Activated CD8-positive, alpha-beta memory T cell treated with anti-CD3 and anti-CD28 coated beads, Interleukin-2, amount 50 U/mL, for 1 hour (primary cell): Measurements from ENCODE around the gene GABBR1.

Experiments
- DNase-seq: peaks from one replicate; pipeline ENCODE4 v3.0.0-alpha.2; 2020; ENCODE audit errors: extremely low read depth

GABBR1 gene

GRCh38 chr6:29566856-29567255 lies 66.1 kb downstream of the GABBR1 start:
- no peak for DNase-seq

GRCh38 chr6:29564875-29565274 lies 68.1 kb downstream of the GABBR1 start:
- no peak for DNase-seq

GRCh38 chr6:29563435-29563965 lies 69.5 kb downstream of the GABBR1 start:
- DNase-seq: no peak

GRCh38 chr6:29561606-29562181 lies 71.3 kb downstream of the GABBR1 start:
- DNase-seq: no peak

- DNase-seq: no peak
These were observed 71.9 kb downstream of the GABBR1 start for GRCh38 chr6:29561091-29561490.

GRCh38 chr6:29559524-29560287 lies 73.3 kb downstream of the GABBR1 start, which contains the start of gene UBD:
Gene UBD, minus strand, starts transcription at chr6:29559732. Its CDS starts 31 bp downstream, at chr6:29559701.
- DNase-seq: no peak

- DNase-seq: no peak
These were observed 74.4 kb downstream of the GABBR1 start for GRCh38 chr6:29558439-29559079.

GRCh38 chr6:29557320-29557719 lies 75.7 kb downstream of the GABBR1 start:
- no peak for DNase-seq

GRCh38 chr6:29554764-29555163 lies 78.2 kb downstream of the GABBR1 start:
- no peak for DNase-seq

- DNase-seq: no peak
These were observed 79.5 kb downstream of the GABBR1 start for GRCh38 chr6:29553268-29554057.

- no peak for DNase-seq
These were observed 80.4 kb downstream of the GABBR1 start for GRCh38 chr6:29552512-29553051.

- no peak for DNase-seq
These were observed 85.4 kb downstream of the GABBR1 start for GRCh38 chr6:29547573-29547972.

- DNase-seq: no peak
These were observed 95.1 kb downstream of the GABBR1 start for GRCh38 chr6:29537714-29538403.

- no peak for DNase-seq
These were observed 100.5 kb downstream of the GABBR1 start for GRCh38 chr6:29532320-29532951.

- DNase-seq: no peak
These were observed 101.3 kb downstream of the GABBR1 start for GRCh38 chr6:29531668-29532067.

GRCh38 chr6:29530671-29531310 lies 102.2 kb downstream of the GABBR1 start:
- DNase-seq: no peak

GRCh38 chr6:29529956-29530355 lies 103.0 kb downstream of the GABBR1 start:
- no peak for DNase-seq

- DNase-seq: no peak
These were observed 103.9 kb downstream of the GABBR1 start for GRCh38 chr6:29528988-29529560.

- DNase-seq: no peak
These were observed 104.6 kb downstream of the GABBR1 start for GRCh38 chr6:29528300-29528931.
